Chondrocyte (in vitro differentiated cells): ENCODE measurements around the gene TMEM119. TPM values are rescaled to one million over a fixed set of nuclear protein-coding genes. Genes with fewer than 3 reads are reported as not detected.

Experiments used
- DNase-seq: peaks from one replicate; pipeline ENCODE4 v3.0.0; 2021; ENCODE audit warnings: mixed read lengths, low spot score
- H3K27ac Mint-ChIP-seq: one replicate; pipeline ENCODE4 v1.8.0; 2021; ENCODE audit warnings: mild to moderate bottlenecking, moderate library complexity, mixed read lengths; ENCODE audit not compliant: unreplicated experiment
- H3K27me3 Mint-ChIP-seq: 2 replicates; pipeline ENCODE4 v1.8.0; 2021; ENCODE audit warnings: low read depth, mixed read lengths
- H3K36me3 Mint-ChIP-seq: 2 replicates; pipeline ENCODE4 v1.8.0; 2021; ENCODE audit warnings: low read depth, mixed read lengths
- H3K4me1 Mint-ChIP-seq: 2 replicates; pipeline ENCODE4 v1.8.0; 2021; ENCODE audit warnings: low read depth, mild to moderate bottlenecking, mixed read lengths
- H3K4me3 Mint-ChIP-seq: one replicate; pipeline ENCODE4 v1.8.0; 2021; ENCODE audit warnings: mild to moderate bottlenecking, moderate library complexity, mixed read lengths; ENCODE audit not compliant: unreplicated experiment
- H3K9me3 Mint-ChIP-seq: 2 replicates; pipeline ENCODE4 v1.8.0; 2021; ENCODE audit warnings: low read depth, mixed read lengths
- total RNA-seq: library from RNA; stranded (reverse); gene quantifications from 3 replicates; pipeline ENCODE4 v1.2.1, GENCODE V29; 2021
- TF ChIP-seq, protein P1 (sequence below): fragments of 200-600 bp; sonication (generic); IDR thresholded peaks from 2 replicates; pipeline ENCODE4 v1.5.0; 2021; ENCODE audit warnings: antibody characterized with exemption, mild to moderate bottlenecking, moderate library complexity

Gene TMEM119
- total RNA-seq, 1 donor from 2014 or later: 48.3 TPM

DNA sequence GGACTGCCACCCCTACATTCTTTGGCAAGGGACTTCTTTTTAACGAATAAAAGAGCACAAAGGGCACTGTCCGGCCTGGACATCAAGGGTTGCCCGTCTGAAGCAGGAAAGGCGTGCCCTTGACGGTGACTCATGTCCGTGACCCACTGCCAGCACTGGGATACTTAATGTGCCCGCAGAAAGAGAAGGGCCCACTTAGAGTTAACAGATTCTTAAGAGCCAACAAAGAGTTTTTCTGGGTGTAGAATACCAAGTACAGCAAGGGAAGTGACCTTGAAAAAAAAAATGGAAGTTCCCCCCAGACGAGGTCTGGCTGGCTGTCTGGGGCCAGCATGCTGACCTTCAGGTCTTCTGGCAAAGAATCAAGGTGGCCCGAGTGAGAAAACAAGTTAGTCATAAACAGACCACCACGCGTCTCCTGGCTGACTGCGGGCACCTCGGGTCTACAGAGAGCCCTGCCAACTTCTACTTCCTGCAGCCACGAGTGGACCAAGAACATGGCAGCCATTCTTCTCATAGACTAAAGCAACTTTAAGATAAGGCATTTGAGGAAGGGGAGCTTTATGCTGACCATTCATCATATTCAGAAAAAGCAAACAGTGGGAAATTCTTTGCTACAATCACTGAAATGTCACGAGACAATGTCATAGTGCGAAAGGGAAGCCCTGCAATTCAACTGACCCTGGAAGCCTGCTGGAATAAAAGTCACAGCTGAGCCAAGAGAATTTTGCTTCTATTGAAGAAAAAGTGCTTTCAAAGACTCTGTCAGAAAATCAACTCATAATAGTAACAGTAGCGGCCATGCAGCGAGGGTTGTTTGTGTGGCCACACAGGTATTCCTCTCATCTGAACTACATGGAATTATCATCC is 46.3 kb upstream of the TMEM119 start:
- Mint-ChIP-seq H3K36me3 (peaks cover 53% of the 10 kb centered on the region), H3K9me3 (no peaks in the 10 kb centered on the region), H3K4me3 (no peak overlapping the region), H3K27me3 (no peaks in the 10 kb centered on the region), H3K27ac (peak overlapping the region; percentile 52), H3K4me1 (peaks cover 68% of the 10 kb centered on the region)
- TF ChIP-seq, protein P1, sequence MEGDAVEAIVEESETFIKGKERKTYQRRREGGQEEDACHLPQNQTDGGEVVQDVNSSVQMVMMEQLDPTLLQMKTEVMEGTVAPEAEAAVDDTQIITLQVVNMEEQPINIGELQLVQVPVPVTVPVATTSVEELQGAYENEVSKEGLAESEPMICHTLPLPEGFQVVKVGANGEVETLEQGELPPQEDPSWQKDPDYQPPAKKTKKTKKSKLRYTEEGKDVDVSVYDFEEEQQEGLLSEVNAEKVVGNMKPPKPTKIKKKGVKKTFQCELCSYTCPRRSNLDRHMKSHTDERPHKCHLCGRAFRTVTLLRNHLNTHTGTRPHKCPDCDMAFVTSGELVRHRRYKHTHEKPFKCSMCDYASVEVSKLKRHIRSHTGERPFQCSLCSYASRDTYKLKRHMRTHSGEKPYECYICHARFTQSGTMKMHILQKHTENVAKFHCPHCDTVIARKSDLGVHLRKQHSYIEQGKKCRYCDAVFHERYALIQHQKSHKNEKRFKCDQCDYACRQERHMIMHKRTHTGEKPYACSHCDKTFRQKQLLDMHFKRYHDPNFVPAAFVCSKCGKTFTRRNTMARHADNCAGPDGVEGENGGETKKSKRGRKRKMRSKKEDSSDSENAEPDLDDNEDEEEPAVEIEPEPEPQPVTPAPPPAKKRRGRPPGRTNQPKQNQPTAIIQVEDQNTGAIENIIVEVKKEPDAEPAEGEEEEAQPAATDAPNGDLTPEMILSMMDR: no peak
- DNase-seq: no peak

DNA sequence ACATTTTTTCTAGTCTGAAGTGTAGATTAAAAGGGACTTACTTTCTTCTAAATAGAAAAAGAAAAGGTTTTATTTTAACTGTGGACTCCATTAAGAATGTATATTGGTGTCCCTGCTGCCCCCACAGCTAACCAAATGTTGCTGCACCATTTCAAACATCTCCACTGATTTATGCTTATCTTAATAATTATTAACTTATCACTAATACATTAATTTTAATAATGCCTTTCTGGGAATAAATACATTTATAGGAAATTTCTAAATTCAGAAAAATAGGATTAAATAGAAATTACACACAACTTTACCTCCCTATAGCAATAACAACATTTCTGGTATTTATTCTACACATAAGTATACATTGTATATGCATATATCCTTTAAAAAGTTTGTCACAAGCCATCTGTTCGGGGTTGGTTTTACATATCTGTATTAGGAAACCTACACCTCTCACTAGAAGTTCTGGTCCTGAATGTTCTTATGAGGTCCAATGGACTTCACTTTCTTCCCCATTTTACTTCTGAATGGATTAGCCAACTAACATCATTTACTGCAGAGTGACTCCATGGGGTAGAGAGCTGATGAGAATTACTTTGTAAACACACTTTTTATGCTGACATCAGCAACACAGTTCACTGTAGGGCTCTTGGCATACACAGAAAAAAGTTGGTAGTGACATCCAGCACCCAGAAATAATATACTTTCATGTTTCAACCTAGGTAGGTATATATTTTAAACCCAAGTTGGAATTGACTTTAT is 45.2 kb upstream of the TMEM119 start:
- H3K9me3 Mint-ChIP-seq: no peaks in the 10 kb centered on the region
- H3K4me3 Mint-ChIP-seq: no peak overlapping the region
- peaks cover 70% of the 10 kb centered on the region for H3K4me1 Mint-ChIP-seq
- no peaks in the 10 kb centered on the region for H3K27me3 Mint-ChIP-seq
- TF ChIP-seq, protein P1: no peak
- DNase-seq: no peak
- H3K36me3 Mint-ChIP-seq: peaks cover 48% of the 10 kb centered on the region
- no peak overlapping the region for H3K27ac Mint-ChIP-seq

DNA sequence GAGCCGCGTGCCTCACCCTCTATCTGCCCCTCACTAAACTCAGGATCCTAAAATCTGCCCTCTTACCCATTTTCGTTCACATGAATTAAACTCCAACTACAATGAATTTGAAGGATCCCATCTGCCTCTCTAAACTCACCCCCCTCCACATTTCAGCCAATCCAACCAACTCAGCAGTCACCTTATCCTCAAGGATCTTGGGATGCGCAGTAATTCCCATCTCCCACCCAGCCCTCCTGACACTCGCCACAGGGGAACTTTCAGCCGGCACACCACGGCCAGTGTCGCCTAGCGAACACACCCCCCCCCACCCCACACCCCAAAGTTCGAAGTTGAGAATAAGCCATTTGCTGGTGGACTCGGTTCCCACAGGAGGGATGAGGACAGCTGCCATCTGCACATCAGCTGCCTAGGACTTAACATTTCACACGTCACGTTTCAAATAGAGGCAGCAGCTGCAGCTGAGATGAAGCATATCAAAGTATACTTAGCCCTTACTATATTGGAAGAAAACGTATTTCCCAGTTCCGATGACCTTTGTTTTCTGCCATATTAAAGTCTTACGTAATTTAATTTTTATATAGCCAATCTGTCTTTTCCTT is 44.5 kb upstream of the TMEM119 start:
- no peak overlapping the region for H3K27ac Mint-ChIP-seq
- TF ChIP-seq, protein P1: no peak
- no peak overlapping the region for H3K4me3 Mint-ChIP-seq
- H3K36me3 Mint-ChIP-seq: peaks cover 41% of the 10 kb centered on the region
- H3K27me3 Mint-ChIP-seq: no peaks in the 10 kb centered on the region
- H3K4me1 Mint-ChIP-seq: peaks cover 65% of the 10 kb centered on the region
- DNase-seq: no peak
- H3K9me3 Mint-ChIP-seq: no peaks in the 10 kb centered on the region

DNA sequence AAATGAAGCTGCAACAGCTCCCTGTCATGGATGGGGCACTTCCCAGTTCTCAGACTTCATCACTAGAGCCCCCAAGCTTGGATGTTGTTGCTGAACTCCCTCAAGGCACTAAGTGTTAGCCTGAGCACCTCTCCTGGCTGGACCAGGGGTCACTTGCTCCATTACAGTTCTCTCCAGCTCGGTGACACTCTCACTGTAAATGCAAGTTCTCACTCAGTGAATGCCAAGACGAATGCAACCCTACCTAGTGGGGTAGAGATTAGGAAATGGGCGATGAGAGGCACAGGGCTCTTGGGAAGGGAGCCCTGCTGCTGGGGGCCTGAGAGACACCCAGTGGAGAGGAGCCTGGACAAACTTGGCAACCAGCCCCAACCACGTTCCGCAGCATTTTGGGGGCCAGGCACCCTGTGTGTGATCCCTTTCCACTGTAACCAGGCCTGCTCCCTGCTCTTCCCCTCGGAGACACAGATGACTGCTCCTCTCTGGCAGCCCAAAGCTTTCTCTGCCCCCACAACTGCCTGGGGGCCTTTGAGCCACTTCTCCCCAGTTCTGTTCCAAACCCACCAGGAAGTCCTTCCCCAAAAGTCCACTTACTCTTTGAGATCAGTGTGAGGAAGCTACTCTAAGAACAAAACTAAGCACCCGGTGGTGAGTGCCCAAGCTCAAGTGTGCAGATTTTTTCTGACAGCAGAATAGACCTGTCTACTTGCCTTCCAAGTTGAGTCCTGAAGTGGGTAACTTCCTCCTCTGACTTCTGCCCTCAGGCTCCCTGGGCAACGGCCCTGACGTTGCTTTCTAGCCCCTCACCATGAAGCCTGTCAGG is 43.8 kb upstream of the TMEM119 start:
- Mint-ChIP-seq H3K9me3 (no peaks in the 10 kb centered on the region), H3K4me3 (no peak overlapping the region), H3K27ac (no peak overlapping the region), H3K27me3 (no peaks in the 10 kb centered on the region), H3K36me3 (peaks cover 38% of the 10 kb centered on the region), H3K4me1 (peaks cover 62% of the 10 kb centered on the region)
- TF ChIP-seq, protein P1: no peak
- no peak for DNase-seq
